Fibroblast of mammary gland (primary cell): Measurements from ENCODE around the gene ZNF516.

Experiments
- DNase-seq: peaks from one replicate; pipeline ENCODE4 v3.0.0-alpha.2; 2010; ENCODE audit warnings: low read depth
- H3K4me3 ChIP-seq: 2 replicates; pipeline ENCODE4 v1.5.1; 2011; ENCODE audit warnings: low read depth, mild to moderate bottlenecking, low read length, moderate library complexity; ENCODE audit not compliant: control insufficient read depth
- TF ChIP-seq, protein P1 (sequence below): conservative IDR thresholded peaks from 2 replicates; pipeline ENCODE4 v1.5.1; 2011; ENCODE audit warnings: low read depth, low read length, inconsistent platforms; ENCODE audit not compliant: control insufficient read depth, insufficient read depth

Gene ZNF516

GRCh38 chr18:76447258-76447890 lies 47.7 kb downstream of the ZNF516 start:
- peak overlapping the region; percentile 19 for H3K4me3 ChIP-seq
- TF ChIP-seq, protein P1, sequence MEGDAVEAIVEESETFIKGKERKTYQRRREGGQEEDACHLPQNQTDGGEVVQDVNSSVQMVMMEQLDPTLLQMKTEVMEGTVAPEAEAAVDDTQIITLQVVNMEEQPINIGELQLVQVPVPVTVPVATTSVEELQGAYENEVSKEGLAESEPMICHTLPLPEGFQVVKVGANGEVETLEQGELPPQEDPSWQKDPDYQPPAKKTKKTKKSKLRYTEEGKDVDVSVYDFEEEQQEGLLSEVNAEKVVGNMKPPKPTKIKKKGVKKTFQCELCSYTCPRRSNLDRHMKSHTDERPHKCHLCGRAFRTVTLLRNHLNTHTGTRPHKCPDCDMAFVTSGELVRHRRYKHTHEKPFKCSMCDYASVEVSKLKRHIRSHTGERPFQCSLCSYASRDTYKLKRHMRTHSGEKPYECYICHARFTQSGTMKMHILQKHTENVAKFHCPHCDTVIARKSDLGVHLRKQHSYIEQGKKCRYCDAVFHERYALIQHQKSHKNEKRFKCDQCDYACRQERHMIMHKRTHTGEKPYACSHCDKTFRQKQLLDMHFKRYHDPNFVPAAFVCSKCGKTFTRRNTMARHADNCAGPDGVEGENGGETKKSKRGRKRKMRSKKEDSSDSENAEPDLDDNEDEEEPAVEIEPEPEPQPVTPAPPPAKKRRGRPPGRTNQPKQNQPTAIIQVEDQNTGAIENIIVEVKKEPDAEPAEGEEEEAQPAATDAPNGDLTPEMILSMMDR: no peak
- peak; percentile 95 for DNase-seq

DNA sequence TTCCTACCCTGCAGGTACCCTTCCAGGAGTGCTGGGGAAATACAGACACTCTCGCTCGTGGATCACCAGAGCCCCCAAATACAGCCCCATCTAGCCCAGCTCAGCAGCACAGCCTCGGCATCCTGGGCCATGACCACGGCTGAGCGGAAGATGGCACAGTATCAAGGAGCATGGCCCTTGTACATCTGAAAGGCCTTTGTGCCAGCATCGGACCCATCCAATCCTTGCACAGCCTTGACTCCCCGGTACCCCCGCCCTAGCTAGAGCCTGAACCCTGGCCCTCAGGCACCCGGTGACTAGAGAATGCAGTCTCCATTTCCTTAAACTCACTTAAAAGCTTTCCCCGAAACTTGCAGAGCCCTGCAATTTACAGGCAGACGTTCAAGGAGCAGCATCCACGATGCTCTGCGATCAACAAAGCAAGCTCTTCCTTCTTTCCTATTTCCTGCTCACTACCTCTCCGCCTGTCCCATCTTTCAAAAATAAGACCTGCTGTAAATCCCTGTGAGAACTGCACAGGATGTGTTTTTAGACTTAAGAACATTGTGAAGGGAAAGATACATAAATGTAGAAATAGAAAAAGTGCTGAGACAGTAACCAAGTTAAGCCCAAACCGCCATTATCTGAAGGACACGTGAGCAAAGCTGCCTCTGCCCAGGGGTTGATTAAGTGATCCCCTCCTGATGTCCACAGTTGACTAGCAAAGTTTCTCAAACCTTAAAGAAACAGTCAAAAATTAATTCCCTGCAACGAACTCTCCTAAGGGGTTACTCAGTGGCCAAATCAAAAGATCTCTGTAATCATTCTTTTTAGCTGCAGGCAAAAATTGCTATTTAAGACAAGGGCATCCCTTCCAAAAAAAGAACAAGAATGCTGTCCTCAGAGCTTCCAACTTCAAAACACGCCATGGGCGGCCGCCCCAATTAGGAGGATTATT lies 48.5 kb downstream of the ZNF516 start:
- no peak for DNase-seq
- H3K4me3 ChIP-seq: peak overlapping the region; percentile 19
- TF ChIP-seq, protein P1: no peak

- TF ChIP-seq, protein P1: no peak
- peak overlapping the region; percentile 4 for H3K4me3 ChIP-seq
- DNase-seq: no peak
Observed at GRCh38 chr18:76445741-76446232, 49.3 kb downstream of the ZNF516 start.

DNA sequence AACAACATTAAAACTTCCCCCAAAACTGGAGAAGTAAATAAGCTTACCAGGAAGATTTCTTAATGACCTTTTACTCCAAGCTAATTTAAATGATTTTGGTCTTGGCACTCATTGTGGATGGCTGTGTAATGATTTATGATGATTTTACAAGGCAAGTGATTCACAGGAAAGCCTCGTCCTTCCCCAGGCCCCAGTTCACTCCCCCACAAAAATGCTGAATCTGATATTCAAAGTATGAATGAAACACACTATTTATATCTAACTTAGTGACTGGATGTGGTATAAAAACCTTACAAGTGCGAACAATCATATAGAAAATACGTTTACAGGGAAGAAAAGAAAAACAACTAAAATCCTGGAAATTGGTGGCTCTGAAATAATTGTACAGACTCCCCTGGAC lies 49.8 kb downstream of the ZNF516 start:
- TF ChIP-seq, protein P1: no peak
- DNase-seq: peak; percentile 90
- peak overlapping the region; percentile 4 for H3K4me3 ChIP-seq

- H3K4me3 ChIP-seq: no peak overlapping the region
- TF ChIP-seq, protein P1: no peak
- DNase-seq: no peak
Observed at GRCh38 chr18:76444446-76445105, 50.5 kb downstream of the ZNF516 start.
